Gastroesophageal sphincter (tissue), 4 donors: ENCODE results near the gene NOL4L. TPM values are rescaled to one million over a fixed set of nuclear protein-coding genes. Genes with fewer than 3 reads are reported as not detected.

ENCODE experiments used
- ATAC-seq: fragments of 150-250 bp; one replicate; pipeline ENCODE4 v1.9.1; 2016; ENCODE audit warnings: mild to moderate bottlenecking, moderate library complexity
- H3K27ac ChIP-seq, 4 donors: fragments of 200-600 bp; sonication (generic) in 3 of 4; 1 replicate in 3 of 4; 2 replicates in 1 of 4; pipeline ENCODE4 v1.5.1; 2016 to 2019
- H3K27me3 ChIP-seq: fragments of 200-600 bp; sonication (generic); one replicate; pipeline ENCODE4 v1.5.1; 2019
- H3K36me3 ChIP-seq, 2 donors: fragments of 200-600 bp; sonication (generic); one replicate each; pipeline ENCODE4 v1.5.1; 2019; ENCODE audit warnings: control low read depth in 1 of 2
- H3K4me1 ChIP-seq, 3 donors: fragments of 200-600 bp; sonication (generic); 1 replicate in 2 of 3; 2 replicates in 1 of 3; pipeline ENCODE4 v1.5.1; 2016 to 2019; ENCODE audit warnings: control low read depth in 2 of 3
- H3K4me3 ChIP-seq, 2 donors: fragments of 200-600 bp; sonication (generic); one replicate each; pipeline ENCODE4 v1.5.1; 2019; ENCODE audit warnings: mild to moderate bottlenecking in 1 of 2, moderate library complexity in 1 of 2
- H3K9me3 ChIP-seq, 3 donors: fragments of 200-600 bp; sonication (generic); one replicate each; pipeline ENCODE4 v1.5.1; 2017 to 2019; ENCODE audit warnings: control low read depth in 2 of 3
- CTCF ChIP-seq, 4 experiments: fragments of 200-600 bp in 2 of 4; fragments of 450-650 bp in 2 of 4; sonication (generic) in 1 of 4; IDR thresholded peaks; one replicate each; pipeline ENCODE4 v1.5.1; 2017 to 2019; ENCODE audit warnings: antibody characterized with exemption in 4 of 4, mild to moderate bottlenecking in 2 of 4, moderate library complexity in 2 of 4
- EP300 ChIP-seq: sonication (generic); formaldehyde crosslinking; IDR thresholded peaks from one replicate; pipeline ENCODE4 v1.6.1; 2017; ENCODE audit warnings: antibody characterized with exemption, mild to moderate bottlenecking
- POLR2A ChIP-seq, 2 donors: fragments of 450-650 bp; IDR thresholded peaks; one replicate each; pipeline ENCODE4 v1.6.1; 2017; ENCODE audit warnings: antibody characterized with exemption in 2 of 2, mild to moderate bottlenecking in 2 of 2, moderate library complexity in 1 of 2
- POLR2AphosphoS5 ChIP-seq: sonication (generic); formaldehyde crosslinking; IDR thresholded peaks from one replicate; pipeline ENCODE4 v1.6.1; 2017; ENCODE audit warnings: antibody characterized with exemption
- WGBS, 2 donors: methylation state at CpG; one replicate each; pipeline ENCODE4 v1.1.5; 2018; ENCODE audit warnings: low coverage in 1 of 2; 5-methylcytosine and 5-hydroxymethylcytosine counted together
- total RNA-seq, 4 donors: library from RNA; depleted of rRNA; stranded (reverse); fragments of >200 nt; gene quantifications; one replicate each; pipeline ENCODE4 v1.1.0, GENCODE V29; 2016

NOL4L gene
- total RNA-seq, 4 donors from 2014 or later = 9.0 to 14.7 (median 10.8) TPM

DNA sequence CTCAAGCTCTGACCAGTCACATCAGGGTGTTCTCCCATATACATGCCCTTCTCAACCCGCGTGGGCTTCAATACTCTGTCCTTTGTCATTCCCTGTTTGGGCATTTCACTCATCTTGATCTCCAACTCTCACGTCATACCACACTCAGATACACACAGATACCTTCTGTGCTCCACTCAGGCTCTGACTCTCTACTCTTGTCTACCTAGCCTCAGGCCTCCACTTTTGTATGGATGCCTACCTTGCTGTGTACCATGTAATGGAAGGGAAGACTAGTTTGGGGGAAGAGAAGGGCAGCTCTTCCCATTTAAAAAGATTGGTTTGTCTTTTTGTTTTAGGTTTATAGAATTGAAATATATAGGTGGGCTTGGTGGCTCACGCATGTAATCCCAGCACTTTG is 178.4 kb downstream of the NOL4L start:
- no peak overlapping the region for H3K27ac ChIP-seq
- H3K36me3 ChIP-seq = peaks cover 0 to 42% of the 10 kb centered on the region in 2 donors
- no peaks in the 10 kb centered on the region for H3K9me3 ChIP-seq
- peaks cover 0 to 3% (median 0%) of the 10 kb centered on the region in 3 donors for H3K4me1 ChIP-seq
- H3K27me3 ChIP-seq = no peaks in the 10 kb centered on the region
- ATAC-seq = no peak
- TF ChIP-seq POLR2AphosphoS5 = no peak
- TF ChIP-seq POLR2A (IDR thresholded peaks at IDR 0.05) = no peak
- no peak for TF ChIP-seq CTCF (IDR thresholded peaks at IDR 0.05)
- TF ChIP-seq EP300 = no peak
- no peak overlapping the region for H3K4me3 ChIP-seq
- 97 to 100% methylated on average over 4 of the region's 4 CpGs for WGBS, 2 donors

DNA sequence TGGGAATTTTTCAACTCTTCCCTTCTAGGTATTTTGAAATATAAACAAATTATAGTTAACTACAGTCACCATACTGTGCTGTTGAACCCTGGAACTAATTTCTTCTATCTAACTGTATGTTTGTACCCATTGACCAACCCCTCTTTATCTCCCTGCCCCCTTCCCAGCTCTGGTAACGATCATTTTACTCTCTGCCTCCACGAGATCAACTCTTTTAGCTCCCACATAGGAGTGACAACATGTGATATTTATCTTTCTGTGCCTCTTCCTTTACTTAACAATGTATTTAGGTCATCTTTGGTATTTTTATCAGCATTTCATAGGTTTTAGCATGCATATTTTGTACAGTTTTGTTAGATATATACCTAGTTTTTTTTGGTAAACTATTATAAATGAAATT is 181.1 kb downstream of the NOL4L start:
- Histone ChIP-seq H3K4me1 (no peaks in the 10 kb centered on the region), H3K4me3 (no peak overlapping the region), H3K9me3 (no peaks in the 10 kb centered on the region), H3K36me3 (peaks cover 0 to 30% of the 10 kb centered on the region in 2 donors), H3K27ac (no peak overlapping the region), H3K27me3 (no peaks in the 10 kb centered on the region)
- no peak for ATAC-seq
- TF ChIP-seq EP300 (no peak), POLR2AphosphoS5 (no peak), POLR2A (IDR thresholded peaks at IDR 0.05) (no peak), CTCF (IDR thresholded peaks at IDR 0.05) (no peak)
- WGBS, 2 donors = 83 to 88% methylated on average over 2 of the region's 2 CpGs

GRCh38 chr20:32400476-32400875 is 184.7 kb downstream of the NOL4L start:
- no peak for ATAC-seq
- peaks cover 0 to 7% of the 10 kb centered on the region in 2 donors for H3K36me3 ChIP-seq
- H3K27me3 ChIP-seq = no peaks in the 10 kb centered on the region
- peaks cover 0 to 8% (median 0%) of the 10 kb centered on the region in 3 donors for H3K4me1 ChIP-seq
- WGBS, 2 donors = 89% methylated on average over 1 of the region's 1 CpG; no CpG with 5 or more reads in 1 of the 2 donors
- no peak overlapping the region for H3K4me3 ChIP-seq
- H3K27ac ChIP-seq = no peak overlapping the region
- TF ChIP-seq POLR2A (IDR thresholded peaks at IDR 0.05) (no peak), EP300 (no peak), POLR2AphosphoS5 (no peak), CTCF (IDR thresholded peaks at IDR 0.05) (no peak)
- no peaks in the 10 kb centered on the region for H3K9me3 ChIP-seq

GRCh38 chr20:32397567-32398084 is 187.5 kb downstream of the NOL4L start:
- no peaks in the 10 kb centered on the region for H3K9me3 ChIP-seq
- ATAC-seq = no peak
- 87 to 89% methylated on average over 9 to 11 of the region's 11 CpGs for WGBS, 2 donors

More at GRCh38 chr20:32397567-32398084, 187.5 kb downstream of the NOL4L start:
- Histone ChIP-seq H3K4me1 (peaks cover 0 to 8% (median 0%) of the 10 kb centered on the region in 3 donors), H3K4me3 (no peak overlapping the region), H3K36me3 (peaks cover 0 to 27% of the 10 kb centered on the region in 2 donors), H3K27ac (no peak overlapping the region), H3K27me3 (no peaks in the 10 kb centered on the region)
- TF ChIP-seq POLR2AphosphoS5 (no peak), CTCF (IDR thresholded peaks at IDR 0.05) (no peak), POLR2A (IDR thresholded peaks at IDR 0.05) (no peak), EP300 (no peak)
